Measurements from ENCODE around the gene FERMT1. TPM values are rescaled to one million over a fixed set of nuclear protein-coding genes. Genes with fewer than 3 reads are reported as not detected.
"Not testable (repeated sequence)": the region's sequence is repeated elsewhere in the genome, so short reads cannot be mapped to it uniquely, and the experiment has no call there.

FERMT1 gene
- total RNA-seq, 1 experiment from 2014 or later: 43.1 TPM

DNA sequence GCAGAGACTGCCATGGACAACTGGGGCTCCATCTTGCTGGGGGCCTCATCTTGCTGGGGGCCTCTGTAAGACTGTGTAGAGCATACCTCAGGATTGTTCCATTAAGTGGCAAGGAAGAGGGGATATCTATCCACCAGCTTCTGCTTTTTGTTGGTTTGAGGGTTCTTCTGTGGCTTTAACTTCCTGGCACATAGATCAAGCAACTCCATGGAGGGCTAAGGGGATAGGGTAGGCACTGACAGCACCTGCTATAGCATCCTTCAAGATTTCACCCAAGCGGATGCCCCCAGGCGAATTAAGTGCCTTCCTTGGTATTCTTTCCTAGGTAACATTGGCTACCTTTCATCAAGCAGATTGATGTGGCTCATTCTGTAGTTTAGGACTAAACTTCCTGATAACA is 65.1 kb downstream of the FERMT1 start:
- Mint-ChIP-seq H3K27ac (ENCODE audit: low read depth, unreplicated experiment) (no peak overlapping the region), H3K4me1 (ENCODE audit: insufficient read depth, unreplicated experiment) (peaks cover 23% of the 10 kb centered on the region), H3K27me3 (ENCODE audit: insufficient read depth, unreplicated experiment) (no peaks in the 10 kb centered on the region), H3K36me3 (ENCODE audit: insufficient read depth, unreplicated experiment) (no peaks in the 10 kb centered on the region), H3K9me3 (ENCODE audit: unreplicated experiment) (no peaks in the 10 kb centered on the region), H3K4me3 (ENCODE audit: unreplicated experiment) (no peak overlapping the region)
- ChIA-PET CTCF (interaction anchor here (0.7 to 2.5 kb wide), 5 partner anchors 19 to 932 kb away, joined by 3 to 11 read pairs (median 3); no protein-coding TSS in a partner anchor), POLR2A (interaction anchor here (1.2 kb wide), 1 partner anchor 31 kb away, joined by 3 read pairs; no protein-coding TSS in a partner anchor)
- DNase-seq (ENCODE audit: unreplicated experiment): no peak
- no TSS peak for BruUV-seq (replicated peaks)
- no peak for TF ChIP-seq CTCF (IDR thresholded peaks at IDR 0.05; ENCODE audit: unreplicated experiment)
- intact Hi-C loops (cut with micrococcal nuclease): no loop called here

- CTCF ChIA-PET: interaction anchor here (0.7 to 2.5 kb wide), 5 partner anchors 16 to 931 kb away, joined by 3 to 11 read pairs (median 6); no protein-coding TSS in a partner anchor
- no peak overlapping the region for H3K27ac Mint-ChIP-seq (ENCODE audit: low read depth, unreplicated experiment)
Measured at GRCh38 chr20:6057139-6057538, 65.7 kb downstream of the FERMT1 start.

GRCh38 chr20:6055981-6056569 is 66.8 kb downstream of the FERMT1 start:
- ChIA-PET POLR2A (no interaction called here), CTCF (interaction anchor here (0.6 to 1.6 kb wide), 3 partner anchors 17 to 1733 kb away, joined by 3 to 7 read pairs (median 6); no protein-coding TSS in a partner anchor)
- Mint-ChIP-seq H3K9me3 (ENCODE audit: unreplicated experiment) (no peaks in the 10 kb centered on the region), H3K27me3 (ENCODE audit: insufficient read depth, unreplicated experiment) (no peaks in the 10 kb centered on the region), H3K36me3 (ENCODE audit: insufficient read depth, unreplicated experiment) (peaks cover 5% of the 10 kb centered on the region), H3K27ac (ENCODE audit: low read depth, unreplicated experiment) (no peak overlapping the region), H3K4me1 (ENCODE audit: insufficient read depth, unreplicated experiment) (peaks cover 23% of the 10 kb centered on the region), H3K4me3 (ENCODE audit: unreplicated experiment) (no peak overlapping the region)
- no TSS peak for BruUV-seq (replicated peaks)
- no peak for TF ChIP-seq CTCF (IDR thresholded peaks at IDR 0.05; ENCODE audit: unreplicated experiment)
- intact Hi-C loops (cut with micrococcal nuclease): no loop called here
- no peak for DNase-seq (ENCODE audit: unreplicated experiment)

More at GRCh38 chr20:6057139-6057538, 65.7 kb downstream of the FERMT1 start:
- H3K27me3 Mint-ChIP-seq (ENCODE audit: insufficient read depth, unreplicated experiment): no peaks in the 10 kb centered on the region
- POLR2A ChIA-PET: interaction anchor here (1.2 kb wide), 1 partner anchor 30 kb away, joined by 3 read pairs; no protein-coding TSS in a partner anchor
- no peaks in the 10 kb centered on the region for H3K36me3 Mint-ChIP-seq (ENCODE audit: insufficient read depth, unreplicated experiment)
- H3K4me3 Mint-ChIP-seq (ENCODE audit: unreplicated experiment): no peak overlapping the region
- no peak for DNase-seq (ENCODE audit: unreplicated experiment)
- intact Hi-C loops (cut with micrococcal nuclease): no loop called here
- no TSS peak for BruUV-seq (replicated peaks)
- peaks cover 23% of the 10 kb centered on the region for H3K4me1 Mint-ChIP-seq (ENCODE audit: insufficient read depth, unreplicated experiment)
- no peak for TF ChIP-seq CTCF (IDR thresholded peaks at IDR 0.05; ENCODE audit: unreplicated experiment)
- H3K9me3 Mint-ChIP-seq (ENCODE audit: unreplicated experiment): no peaks in the 10 kb centered on the region

DNA sequence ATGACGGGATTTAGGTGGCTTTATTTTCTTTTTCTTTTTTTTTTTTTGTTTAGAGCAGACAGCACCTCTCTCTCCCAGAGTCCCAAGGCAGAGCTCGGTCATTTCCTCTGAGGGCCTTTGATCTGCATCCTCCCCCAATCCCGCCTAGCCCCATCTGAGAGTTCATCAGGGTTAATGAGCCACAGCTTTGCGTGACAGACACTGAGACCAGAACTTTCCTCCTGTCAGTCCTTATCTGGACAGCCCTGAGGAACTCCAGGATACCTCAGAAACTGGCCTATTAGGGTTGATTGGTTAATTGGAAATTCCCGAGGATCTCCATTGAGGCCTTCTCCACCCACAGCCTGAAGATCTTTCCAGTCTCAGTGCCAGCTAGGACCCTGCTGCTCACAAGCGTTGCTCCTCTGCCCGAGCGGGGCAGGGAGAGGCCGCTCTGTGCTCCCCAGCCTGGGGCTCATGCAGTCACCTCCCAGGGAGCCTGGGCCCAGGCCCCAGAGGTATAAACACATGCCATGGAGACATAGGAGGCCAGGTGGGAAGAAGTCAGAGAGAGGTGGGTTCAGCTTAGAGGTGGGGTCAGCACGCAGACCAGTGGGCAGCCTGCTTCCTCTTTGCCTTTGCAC is 67.6 kb downstream of the FERMT1 start:
- CTCF ChIA-PET: interaction anchor here (0.6 to 1.0 kb wide), 4 partner anchors 14 to 1791 kb away, joined by 3 to 5 read pairs (median 4); no protein-coding TSS in a partner anchor
- no peak overlapping the region for H3K27ac Mint-ChIP-seq (ENCODE audit: low read depth, unreplicated experiment)
- POLR2A ChIA-PET: interaction anchor here (1.2 kb wide), 1 partner anchor 27 kb away, joined by 4 read pairs; no protein-coding TSS in a partner anchor
- intact Hi-C loops (cut with micrococcal nuclease): no loop called here
- no peaks in the 10 kb centered on the region for H3K27me3 Mint-ChIP-seq (ENCODE audit: insufficient read depth, unreplicated experiment)
- no peaks in the 10 kb centered on the region for H3K9me3 Mint-ChIP-seq (ENCODE audit: unreplicated experiment)
- no peak overlapping the region for H3K4me3 Mint-ChIP-seq (ENCODE audit: unreplicated experiment)
- peaks cover 23% of the 10 kb centered on the region for H3K4me1 Mint-ChIP-seq (ENCODE audit: insufficient read depth, unreplicated experiment)
- BruUV-seq (replicated peaks): no TSS peak
- peaks cover 5% of the 10 kb centered on the region for H3K36me3 Mint-ChIP-seq (ENCODE audit: insufficient read depth, unreplicated experiment)
- DNase-seq (ENCODE audit: unreplicated experiment): no peak
- no peak for TF ChIP-seq CTCF (IDR thresholded peaks at IDR 0.05; ENCODE audit: unreplicated experiment)

GRCh38 chr20:6054689-6055051 is 68.2 kb downstream of the FERMT1 start:
- CTCF ChIA-PET: interaction anchor here (0.6 to 1.8 kb wide), 5 partner anchors 14 to 613 kb away, joined by 3 to 5 read pairs (median 3); no protein-coding TSS in a partner anchor
- H3K4me1 Mint-ChIP-seq (ENCODE audit: insufficient read depth, unreplicated experiment): peaks cover 23% of the 10 kb centered on the region
- BruUV-seq (replicated peaks); H3K9me3 Mint-ChIP-seq (ENCODE audit: unreplicated experiment); H3K36me3 Mint-ChIP-seq (ENCODE audit: insufficient read depth, unreplicated experiment); intact Hi-C loops (cut with micrococcal nuclease); DNase-seq (ENCODE audit: unreplicated experiment); H3K27ac Mint-ChIP-seq (ENCODE audit: low read depth, unreplicated experiment); H3K27me3 Mint-ChIP-seq (ENCODE audit: insufficient read depth, unreplicated experiment); H3K4me3 Mint-ChIP-seq (ENCODE audit: unreplicated experiment): not testable (repeated sequence)
- POLR2A ChIA-PET: interaction anchor here (0.7 to 1.9 kb wide), 6 partner anchors 9 to 519 kb away, joined by 3 to 14 read pairs (median 4); no protein-coding TSS in a partner anchor
